HPDE6-E6E7 (cell line): ENCODE data around the gene ARSH.
"Not testable (repeated sequence)": the region's sequence is repeated elsewhere in the genome, so short reads cannot be mapped to it uniquely, and the experiment has no call there.

Experiments used
- DNase-seq: peaks from one replicate; pipeline ENCODE4 v3.0.0; 2011; ENCODE audit warnings: missing footprints; ENCODE audit errors: extremely low spot score

Gene ARSH

GRCh38 chrX:3044196-3044595, 37.9 kb downstream of the ARSH start:
- no peak for DNase-seq

- no peak for DNase-seq
These were observed 38.3 kb downstream of the ARSH start for GRCh38 chrX:3044671-3045070.

DNA sequence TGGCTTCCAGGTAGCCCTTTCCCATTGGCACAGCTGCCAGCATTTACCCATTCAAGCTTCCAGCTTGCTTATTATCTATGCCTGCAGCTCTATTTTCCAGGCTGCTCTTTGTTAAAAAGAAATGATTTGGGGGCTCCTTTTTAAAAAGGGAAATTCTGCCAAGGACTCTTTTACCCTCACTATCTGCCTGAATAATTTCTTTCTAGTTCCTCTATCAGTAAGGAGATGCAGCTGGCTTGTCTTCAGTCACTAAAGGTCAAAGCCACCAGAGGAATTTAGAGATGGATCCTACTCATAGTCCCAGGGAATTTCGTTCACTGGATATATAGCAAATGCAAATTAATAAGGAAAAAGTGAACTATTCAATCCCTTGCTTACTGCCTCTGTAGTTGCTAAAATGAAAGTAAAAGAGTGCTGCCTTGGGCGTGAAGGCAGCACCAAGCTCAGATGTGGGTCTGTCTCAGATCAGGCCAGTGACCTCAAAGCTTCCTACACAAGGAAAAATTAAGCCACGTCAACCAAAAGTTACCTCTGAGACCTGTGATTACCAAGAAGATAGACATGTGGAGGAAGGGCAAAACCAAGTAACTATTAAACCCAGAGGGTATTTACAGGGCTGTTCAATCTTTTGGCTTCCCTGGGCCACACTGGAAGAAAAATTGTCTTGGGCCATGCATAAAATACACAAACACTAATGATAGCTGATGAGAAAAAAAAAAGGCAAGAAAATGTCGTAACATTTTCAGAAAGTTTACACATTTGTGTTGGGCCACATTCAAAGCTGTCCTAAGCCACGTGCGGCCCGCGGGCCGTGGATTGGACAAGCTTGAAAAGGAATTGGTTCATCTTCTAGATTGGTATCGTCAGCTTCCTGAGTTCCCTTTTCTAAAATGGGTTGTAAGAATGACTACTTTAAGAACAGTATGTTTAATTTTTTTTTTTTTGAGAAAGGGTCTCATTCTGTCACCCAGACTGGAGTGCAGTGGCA, 40.2 kb downstream of the ARSH start:
- no peak for DNase-seq

GRCh38 chrX:3050523-3051175, 44.3 kb downstream of the ARSH start:
- not testable (repeated sequence) for DNase-seq

GRCh38 chrX:3052860-3053259, 46.5 kb downstream of the ARSH start:
- no peak for DNase-seq

GRCh38 chrX:3066555-3066954, 60.2 kb downstream of the ARSH start:
- DNase-seq: no peak

- no peak for DNase-seq
These were observed 69.6 kb downstream of the ARSH start for GRCh38 chrX:3075959-3076358.

GRCh38 chrX:3076416-3076991, 70.2 kb downstream of the ARSH start:
- DNase-seq: no peak
